ENCODE measurements around the gene MANBA.

The MANBA gene

GRCh38 chr4:102589743-102590142, 171.0 kb downstream of the MANBA start:
- H3K4me3 ChIP-seq (ENCODE audit: severe bottlenecking) = no peak overlapping the region
- H3K36me3 ChIP-seq (ENCODE audit: low read depth) = peaks cover 8% of the 10 kb centered on the region; the same call in 1 of the 2 replicates
- ATAC-seq (ENCODE audit: low read depth) = no peak
- H3K9me3 ChIP-seq (ENCODE audit: severe bottlenecking) = no peaks in the 10 kb centered on the region
- no peak overlapping the region for H3K27ac ChIP-seq (ENCODE audit: poor library complexity, severe bottlenecking)
- peaks cover 10% of the 10 kb centered on the region for H3K4me1 ChIP-seq (ENCODE audit: insufficient read depth, poor library complexity, severe bottlenecking)
- no peaks in the 10 kb centered on the region for H3K27me3 ChIP-seq (ENCODE audit: insufficient read depth, poor library complexity, severe bottlenecking)
- no peak for TF ChIP-seq CTCF (IDR thresholded peaks at IDR 0.05; ENCODE audit: poor library complexity, severe bottlenecking)
- DNase-seq (ENCODE audit: low spot score) = no peak

- no peaks in the 10 kb centered on the region for H3K27me3 ChIP-seq (ENCODE audit: insufficient read depth, poor library complexity, severe bottlenecking)
- no peak for ATAC-seq (ENCODE audit: low read depth)
- peaks cover 34% of the 10 kb centered on the region for H3K36me3 ChIP-seq (ENCODE audit: low read depth)
- TF ChIP-seq CTCF (IDR thresholded peaks at IDR 0.05; ENCODE audit: poor library complexity, severe bottlenecking) = no peak
- no peak overlapping the region for H3K27ac ChIP-seq (ENCODE audit: poor library complexity, severe bottlenecking)
- H3K4me1 ChIP-seq (ENCODE audit: insufficient read depth, poor library complexity, severe bottlenecking) = no peaks in the 10 kb centered on the region
- H3K4me3 ChIP-seq (ENCODE audit: severe bottlenecking) = no peak overlapping the region
- no peaks in the 10 kb centered on the region for H3K9me3 ChIP-seq (ENCODE audit: severe bottlenecking)
- no peak for DNase-seq (ENCODE audit: low spot score)
These were observed 174.1 kb downstream of the MANBA start for GRCh38 chr4:102586644-102587021.

- H3K27ac ChIP-seq (ENCODE audit: poor library complexity, severe bottlenecking) = no peak overlapping the region
- H3K27me3 ChIP-seq (ENCODE audit: insufficient read depth, poor library complexity, severe bottlenecking) = no peaks in the 10 kb centered on the region
- no peak for TF ChIP-seq CTCF (IDR thresholded peaks at IDR 0.05; ENCODE audit: poor library complexity, severe bottlenecking)
- DNase-seq (ENCODE audit: low spot score) (no peak), ATAC-seq (ENCODE audit: low read depth) (no peak)
- peaks cover 38% of the 10 kb centered on the region for H3K36me3 ChIP-seq (ENCODE audit: low read depth)
- H3K9me3 ChIP-seq (ENCODE audit: severe bottlenecking) = no peaks in the 10 kb centered on the region
- H3K4me1 ChIP-seq (ENCODE audit: insufficient read depth, poor library complexity, severe bottlenecking) = no peaks in the 10 kb centered on the region
- H3K4me3 ChIP-seq (ENCODE audit: severe bottlenecking) = no peak overlapping the region
These were observed 174.6 kb downstream of the MANBA start for GRCh38 chr4:102586002-102586643.

GRCh38 chr4:102585329-102585728, 175.4 kb downstream of the MANBA start:
- H3K27ac ChIP-seq (ENCODE audit: poor library complexity, severe bottlenecking) = no peak overlapping the region
- no peak overlapping the region for H3K4me3 ChIP-seq (ENCODE audit: severe bottlenecking)
- TF ChIP-seq CTCF (IDR thresholded peaks at IDR 0.05; ENCODE audit: poor library complexity, severe bottlenecking) = no peak
- DNase-seq (ENCODE audit: low spot score) (no peak), ATAC-seq (ENCODE audit: low read depth) (no peak)
- no peaks in the 10 kb centered on the region for H3K9me3 ChIP-seq (ENCODE audit: severe bottlenecking)
- peaks cover 46% of the 10 kb centered on the region for H3K36me3 ChIP-seq (ENCODE audit: low read depth)
- no peaks in the 10 kb centered on the region for H3K27me3 ChIP-seq (ENCODE audit: insufficient read depth, poor library complexity, severe bottlenecking)
- no peaks in the 10 kb centered on the region for H3K4me1 ChIP-seq (ENCODE audit: insufficient read depth, poor library complexity, severe bottlenecking)

- no peaks in the 10 kb centered on the region for H3K4me1 ChIP-seq (ENCODE audit: insufficient read depth, poor library complexity, severe bottlenecking)
- H3K4me3 ChIP-seq (ENCODE audit: severe bottlenecking) = no peak overlapping the region
- TF ChIP-seq CTCF (IDR thresholded peaks at IDR 0.05; ENCODE audit: poor library complexity, severe bottlenecking) = no peak
- no peak for DNase-seq (ENCODE audit: low spot score)
- no peaks in the 10 kb centered on the region for H3K27me3 ChIP-seq (ENCODE audit: insufficient read depth, poor library complexity, severe bottlenecking)
- H3K9me3 ChIP-seq (ENCODE audit: severe bottlenecking) = no peaks in the 10 kb centered on the region
- peaks cover 53% of the 10 kb centered on the region for H3K36me3 ChIP-seq (ENCODE audit: low read depth)
- no peak for ATAC-seq (ENCODE audit: low read depth)
- H3K27ac ChIP-seq (ENCODE audit: poor library complexity, severe bottlenecking) = no peak overlapping the region
These were observed 176.7 kb downstream of the MANBA start for GRCh38 chr4:102584091-102584490.

Data from RWPE2 (cell line).